ENCODE results near the gene INPP5E.

Gene INPP5E

DNA sequence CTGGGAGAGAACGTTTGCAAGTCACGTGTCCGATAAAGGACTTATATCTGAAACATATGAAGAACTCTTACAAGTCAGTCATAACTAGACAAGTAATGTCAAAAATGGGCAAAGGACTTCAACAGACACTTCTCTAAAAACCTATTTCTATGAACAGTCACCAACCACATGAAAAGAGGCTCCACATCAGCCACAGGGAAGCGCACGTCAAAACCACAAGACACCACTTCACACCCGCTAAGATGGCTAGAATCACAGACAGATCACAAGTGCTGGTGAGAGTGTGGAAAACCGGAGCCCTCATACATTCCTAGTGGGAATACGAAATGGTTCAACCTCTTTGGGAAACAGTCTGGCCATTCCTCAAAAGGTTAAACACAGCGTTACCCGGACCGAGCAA lies 54.6 kb downstream of the INPP5E start:
- no peak for DNase-seq (ENCODE audit: low read depth)

DNA sequence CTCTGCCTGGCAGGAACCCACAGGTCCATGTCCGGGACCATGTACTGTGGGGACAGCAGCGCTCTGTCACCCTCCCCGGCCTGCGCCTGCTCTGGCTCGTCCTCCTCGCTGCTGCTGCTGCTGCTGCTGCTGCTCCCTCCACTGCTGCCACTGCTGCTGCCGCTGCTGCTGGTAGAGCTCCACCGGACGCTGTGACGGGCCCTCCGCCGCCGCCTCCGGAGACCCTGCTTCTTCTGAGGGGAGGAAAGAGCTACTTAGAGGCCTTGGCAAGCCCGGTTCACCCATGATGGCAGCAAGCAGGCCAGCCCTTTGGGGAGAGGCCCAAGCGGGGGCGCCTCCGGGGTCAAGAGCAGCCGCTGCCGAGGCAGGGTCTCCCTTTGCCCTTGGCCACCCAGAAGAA lies 56.2 kb downstream of the INPP5E start:
- DNase-seq (ENCODE audit: low read depth), result no peak

DNA sequence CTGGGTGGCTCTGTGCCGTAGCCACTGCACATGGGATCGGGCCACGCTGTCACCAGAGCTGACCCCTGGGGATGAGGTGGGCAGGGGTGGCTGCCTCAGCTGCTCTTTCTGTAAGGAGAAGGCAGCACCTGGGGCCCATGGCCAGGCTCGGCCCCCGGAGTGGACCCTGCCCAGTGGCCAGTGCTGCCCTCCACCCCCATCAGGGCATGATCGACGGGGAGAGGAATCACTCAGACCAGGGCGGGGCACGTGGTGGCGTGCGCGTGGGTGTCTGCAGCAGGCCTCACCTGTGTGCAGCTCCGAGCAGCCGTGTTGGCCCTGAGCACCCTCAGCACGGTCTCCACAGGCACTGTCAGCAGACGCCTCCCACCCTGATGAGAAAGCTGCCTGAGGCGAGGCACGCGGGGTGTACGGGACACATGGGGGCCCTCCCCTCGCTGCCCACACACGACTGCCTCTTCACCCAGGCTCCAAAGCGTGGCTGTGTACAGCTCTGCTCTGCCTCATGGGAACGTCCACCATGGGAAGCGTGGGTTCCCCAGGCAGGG lies 57.6 kb downstream of the INPP5E start:
- DNase-seq (ENCODE audit: low read depth), result no peak

DNA sequence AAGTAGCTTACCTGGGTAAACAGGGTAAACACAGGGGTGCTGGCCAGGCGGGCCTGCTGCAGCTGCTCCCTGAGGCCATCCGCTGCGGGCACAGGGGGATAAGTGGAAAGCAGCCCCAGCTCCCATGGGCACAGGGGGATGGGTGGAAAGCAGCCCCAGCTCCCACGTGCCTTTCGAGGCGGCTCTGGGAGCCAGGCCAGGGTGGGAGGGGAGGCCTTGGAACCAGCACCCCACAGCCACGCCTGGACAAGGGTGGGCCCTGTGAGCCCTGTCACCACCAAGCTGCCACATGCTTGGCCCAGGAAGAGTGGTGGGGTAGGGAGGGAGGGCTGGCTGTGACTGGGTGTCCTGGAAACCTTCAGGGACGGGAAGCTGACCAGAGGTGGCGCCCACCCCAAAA lies 58.3 kb downstream of the INPP5E start:
- DNase-seq (ENCODE audit: low read depth), result no peak

DNA sequence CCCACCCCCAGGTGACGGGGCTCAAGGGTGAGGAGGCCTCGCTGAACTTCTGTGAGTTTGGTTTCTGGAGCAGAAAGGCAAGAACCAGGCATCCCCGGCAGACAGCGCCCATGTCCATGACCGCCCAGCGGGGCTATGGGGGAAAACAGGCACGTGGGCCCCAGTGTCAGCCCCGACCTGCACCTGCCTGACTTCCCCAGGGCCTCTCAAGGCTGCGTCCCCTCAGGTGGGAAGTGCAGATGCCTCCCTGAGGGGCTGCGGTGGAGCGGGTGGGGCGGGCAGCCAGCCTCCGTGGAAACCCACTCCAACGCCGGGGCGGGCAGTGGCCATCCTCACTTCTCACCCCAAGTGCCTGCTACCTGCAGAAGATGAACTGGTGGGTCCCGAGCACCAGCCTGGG lies 59.3 kb downstream of the INPP5E start:
- no peak for DNase-seq (ENCODE audit: low read depth)

DNA sequence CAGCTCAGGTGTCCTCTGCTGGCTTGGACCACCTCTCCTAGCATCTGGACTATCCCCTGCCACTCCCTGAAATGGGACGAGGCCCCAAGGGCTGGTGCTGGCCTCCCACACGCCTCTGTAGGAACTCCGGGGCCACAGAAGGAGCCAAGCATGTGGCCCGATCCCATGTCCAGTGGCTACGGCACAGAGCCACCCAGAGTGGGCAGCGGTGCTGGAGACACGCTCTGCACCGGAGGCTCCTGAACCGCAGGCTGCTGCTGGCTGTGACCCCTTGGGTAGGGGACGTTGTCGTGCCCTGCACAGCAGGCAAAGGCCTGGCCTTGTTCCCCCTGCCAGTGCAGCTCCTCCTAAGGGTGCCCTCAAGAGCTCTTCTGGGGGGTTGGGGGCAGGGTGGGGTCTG lies 59.8 kb downstream of the INPP5E start:
- no peak for DNase-seq (ENCODE audit: low read depth)

DNA sequence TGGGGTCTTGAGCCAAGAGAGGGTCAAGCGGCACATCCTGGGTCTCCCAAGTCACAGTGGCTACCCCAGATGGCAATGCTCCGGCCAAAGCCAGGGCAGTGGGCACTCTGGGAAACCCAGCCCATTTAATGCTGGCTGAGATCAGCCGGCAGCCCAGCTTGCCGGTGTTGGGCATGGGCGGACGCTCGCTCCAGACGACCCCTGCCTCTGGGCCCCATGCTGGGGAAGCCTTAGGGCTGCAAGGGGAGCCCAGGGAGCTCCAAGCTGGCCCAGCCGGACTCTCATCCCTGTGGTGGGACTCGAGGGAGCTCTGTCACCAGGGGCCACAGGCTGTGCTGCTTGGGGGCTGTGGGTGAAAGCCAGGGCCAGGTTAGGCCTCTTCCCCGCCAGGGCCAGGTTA lies 60.2 kb downstream of the INPP5E start:
- DNase-seq (ENCODE audit: low read depth), result no peak

DNA sequence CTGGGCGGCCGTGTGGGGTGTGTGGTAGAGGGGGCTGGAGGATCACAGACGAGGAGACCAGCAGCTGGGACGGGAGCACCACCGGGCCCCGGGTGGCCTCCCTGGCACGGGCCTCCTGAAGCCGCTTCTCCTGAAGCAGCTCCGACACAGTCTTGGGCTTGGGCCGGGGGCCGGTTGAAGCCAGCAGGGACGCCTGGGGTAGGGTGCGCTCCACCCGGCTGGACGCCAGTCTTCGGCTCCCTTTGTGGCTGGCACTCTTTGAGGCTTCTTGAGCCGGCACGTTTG lies 60.7 kb downstream of the INPP5E start:
- no peak for DNase-seq (ENCODE audit: low read depth)

Data from stimulated activated CD8-positive, alpha-beta memory T cell treated with anti-CD3 and anti-CD28 coated beads, Interleukin-15, amount 100 ng/mL, for 24 hours (primary cell).